Panc1 (cell line): Measurements from ENCODE around the gene NUAK2. TPM values are rescaled to one million over a fixed set of nuclear protein-coding genes. Genes with fewer than 3 reads are reported as not detected.

Source experiments
- ATAC-seq: fragments of 200-7000 bp; cut with Tn5 transposase; 2 replicates; pipeline ENCODE4 v1.9.1; 2020; ENCODE audit warnings: mild to moderate bottlenecking, moderate library complexity
- BruUV-seq: library from RNA; stranded (reverse); fragments of 400-500 nt; replicated peaks from 2 replicates; lab custom pipeline; 2021; lab: Mats Ljungman, UMichigan
- CTCF ChIA-PET: fragments of 300-600 bp; sonication (Branson Sonifier 250); formaldehyde crosslinking; loops from one replicate; lab custom pipeline; 2022; ENCODE audit warnings: antibody characterized with exemption; lab: Charles Lee
- POLR2A ChIA-PET: fragments of 300-600 bp; sonication (Branson Sonifier 250); formaldehyde crosslinking; loops from one replicate; lab custom pipeline; 2022; ENCODE audit warnings: antibody characterized with exemption; lab: Charles Lee
- DNase-seq: peaks from one replicate; pipeline ENCODE4 v3.0.0-alpha.2; 2010; ENCODE audit warnings: low read depth, low spot score
- H3K27ac ChIP-seq: 2 replicates; pipeline ENCODE4 v1.5.1; 2011; ENCODE audit warnings: mild to moderate bottlenecking, low read length, inconsistent platforms
- H3K27me3 ChIP-seq: fragments of 200-500 bp; sonication (Bioruptor generic); 2 replicates; pipeline ENCODE4 v1.6.0; 2014; ENCODE audit warnings: low read length, inconsistent platforms; ENCODE audit not compliant: control insufficient read depth, insufficient read depth
- H3K36me3 ChIP-seq: fragments of 200-500 bp; sonication (Bioruptor generic); 2 replicates; pipeline ENCODE4 v1.5.1; 2014; ENCODE audit warnings: inconsistent platforms, mild to moderate bottlenecking, low read length, moderate library complexity; ENCODE audit not compliant: control insufficient read depth, insufficient read depth
- H3K4me1 ChIP-seq: 2 replicates; pipeline ENCODE4 v1.5.1; 2011; ENCODE audit warnings: inconsistent platforms, mild to moderate bottlenecking, low read length, moderate library complexity; ENCODE audit not compliant: control insufficient read depth, insufficient read depth
- H3K4me3 ChIP-seq, 2 experiments: 2 replicates each; pipeline ENCODE4 v1.5.1; 2011 to 2012; ENCODE audit warnings: low read depth in 2 of 2, low read length in 2 of 2, mild to moderate bottlenecking in 2 of 2, inconsistent platforms in 1 of 2, moderate library complexity in 1 of 2
- H3K9me3 ChIP-seq: fragments of 200-500 bp; sonication (Bioruptor generic); 2 replicates; pipeline ENCODE4 v1.5.1; 2014; ENCODE audit warnings: low read depth, mild to moderate bottlenecking, inconsistent platforms, low read length, moderate library complexity; ENCODE audit not compliant: control insufficient read depth, insufficient read depth
- POLR2AphosphoS5 ChIP-seq: IDR thresholded peaks from 2 replicates; pipeline ENCODE4 v1.6.1; 2012; ENCODE audit warnings: mild to moderate bottlenecking, low read depth, low read length, moderate library complexity
- SIN3A ChIP-seq: IDR thresholded peaks from 2 replicates; pipeline ENCODE4 v1.6.1; 2012; ENCODE audit warnings: low read depth, mild to moderate bottlenecking, low read length, moderate library complexity, borderline replicate concordance; ENCODE audit not compliant: insufficient read depth
- TCF7L2 ChIP-seq: IDR thresholded peaks from 2 replicates; pipeline ENCODE4 v1.6.1; 2011; ENCODE audit warnings: mild to moderate bottlenecking, low read depth, low read length, inconsistent platforms
- in situ Hi-C: cut with HindIII; loops from 2 replicates; pipeline ENCODE4 v1.10.0; 2016; ENCODE audit warnings: low sequenced_read_pairs, low pct_unique_long_range_greater_than_20kb
- intact Hi-C: fragments of 100-400 bp; cut with micrococcal nuclease; formaldehyde crosslinking; loops from one replicate; pipeline ENCODE4 v1.10.0; 2022; ENCODE audit not compliant: unreplicated experiment
- total RNA-seq: library from RNA; stranded (reverse); gene quantifications from one replicate; pipeline ENCODE4 v1.2.1, GENCODE V29; 2021; ENCODE audit not compliant: unreplicated experiment
- TF ChIP-seq, protein P1 (sequence below): fragments of 450-650 bp; IDR thresholded peaks from 2 replicates; pipeline ENCODE4 v1.5.1; 2017; ENCODE audit warnings: mild to moderate bottlenecking
- TF ChIP-seq, protein P2 (sequence below), 2 experiments: IDR thresholded peaks; 2 replicates each; pipeline ENCODE4 v1.6.1; 2011 to 2012; ENCODE audit warnings: low read depth in 2 of 2, control low read depth in 1 of 2, low read length in 1 of 2, mild to moderate bottlenecking in 1 of 2, moderate library complexity in 1 of 2; ENCODE audit not compliant: insufficient read depth in 1 of 2

Gene NUAK2
- total RNA-seq, 1 experiment from 2014 or later, result 17.4 TPM

DNA sequence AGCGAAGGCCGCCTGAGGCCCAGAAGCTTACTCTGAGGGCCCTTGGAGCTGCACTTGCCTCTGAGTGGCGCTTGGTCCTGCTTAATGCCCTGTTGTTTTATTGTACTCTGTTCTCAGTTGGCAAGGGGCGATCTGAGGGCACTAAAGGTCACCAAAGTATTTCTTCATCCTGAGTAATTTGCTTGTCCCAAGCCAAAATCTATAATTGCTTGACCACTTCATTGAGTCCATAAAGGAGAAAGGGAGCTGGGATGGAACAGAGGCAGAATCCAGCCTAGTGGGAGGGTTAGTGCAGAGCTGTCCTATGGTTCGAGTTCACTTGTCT, 376 bp upstream of the NUAK2 start:
- ChIA-PET CTCF (interaction anchor here (0.5 to 5.8 kb wide), 5 partner anchors 8 to 336 kb away, joined by 3 to 149 read pairs (median 4); no protein-coding TSS in a partner anchor), POLR2A (no interaction called here)
- H3K9me3 ChIP-seq, result no peaks in the 10 kb centered on the region
- peaks cover 34% of the 10 kb centered on the region for H3K4me1 ChIP-seq
- no peak for DNase-seq
- peak overlapping the region; percentile 60 for H3K27ac ChIP-seq
- ATAC-seq, result no peak
- in situ Hi-C loops (no loop called here), intact Hi-C loops (no loop called here)
- TF ChIP-seq, protein P1, sequence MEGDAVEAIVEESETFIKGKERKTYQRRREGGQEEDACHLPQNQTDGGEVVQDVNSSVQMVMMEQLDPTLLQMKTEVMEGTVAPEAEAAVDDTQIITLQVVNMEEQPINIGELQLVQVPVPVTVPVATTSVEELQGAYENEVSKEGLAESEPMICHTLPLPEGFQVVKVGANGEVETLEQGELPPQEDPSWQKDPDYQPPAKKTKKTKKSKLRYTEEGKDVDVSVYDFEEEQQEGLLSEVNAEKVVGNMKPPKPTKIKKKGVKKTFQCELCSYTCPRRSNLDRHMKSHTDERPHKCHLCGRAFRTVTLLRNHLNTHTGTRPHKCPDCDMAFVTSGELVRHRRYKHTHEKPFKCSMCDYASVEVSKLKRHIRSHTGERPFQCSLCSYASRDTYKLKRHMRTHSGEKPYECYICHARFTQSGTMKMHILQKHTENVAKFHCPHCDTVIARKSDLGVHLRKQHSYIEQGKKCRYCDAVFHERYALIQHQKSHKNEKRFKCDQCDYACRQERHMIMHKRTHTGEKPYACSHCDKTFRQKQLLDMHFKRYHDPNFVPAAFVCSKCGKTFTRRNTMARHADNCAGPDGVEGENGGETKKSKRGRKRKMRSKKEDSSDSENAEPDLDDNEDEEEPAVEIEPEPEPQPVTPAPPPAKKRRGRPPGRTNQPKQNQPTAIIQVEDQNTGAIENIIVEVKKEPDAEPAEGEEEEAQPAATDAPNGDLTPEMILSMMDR, result no peak
- TF ChIP-seq TCF7L2 (no peak), SIN3A (no peak), POLR2AphosphoS5 (no peak)
- TF ChIP-seq, protein P2, sequence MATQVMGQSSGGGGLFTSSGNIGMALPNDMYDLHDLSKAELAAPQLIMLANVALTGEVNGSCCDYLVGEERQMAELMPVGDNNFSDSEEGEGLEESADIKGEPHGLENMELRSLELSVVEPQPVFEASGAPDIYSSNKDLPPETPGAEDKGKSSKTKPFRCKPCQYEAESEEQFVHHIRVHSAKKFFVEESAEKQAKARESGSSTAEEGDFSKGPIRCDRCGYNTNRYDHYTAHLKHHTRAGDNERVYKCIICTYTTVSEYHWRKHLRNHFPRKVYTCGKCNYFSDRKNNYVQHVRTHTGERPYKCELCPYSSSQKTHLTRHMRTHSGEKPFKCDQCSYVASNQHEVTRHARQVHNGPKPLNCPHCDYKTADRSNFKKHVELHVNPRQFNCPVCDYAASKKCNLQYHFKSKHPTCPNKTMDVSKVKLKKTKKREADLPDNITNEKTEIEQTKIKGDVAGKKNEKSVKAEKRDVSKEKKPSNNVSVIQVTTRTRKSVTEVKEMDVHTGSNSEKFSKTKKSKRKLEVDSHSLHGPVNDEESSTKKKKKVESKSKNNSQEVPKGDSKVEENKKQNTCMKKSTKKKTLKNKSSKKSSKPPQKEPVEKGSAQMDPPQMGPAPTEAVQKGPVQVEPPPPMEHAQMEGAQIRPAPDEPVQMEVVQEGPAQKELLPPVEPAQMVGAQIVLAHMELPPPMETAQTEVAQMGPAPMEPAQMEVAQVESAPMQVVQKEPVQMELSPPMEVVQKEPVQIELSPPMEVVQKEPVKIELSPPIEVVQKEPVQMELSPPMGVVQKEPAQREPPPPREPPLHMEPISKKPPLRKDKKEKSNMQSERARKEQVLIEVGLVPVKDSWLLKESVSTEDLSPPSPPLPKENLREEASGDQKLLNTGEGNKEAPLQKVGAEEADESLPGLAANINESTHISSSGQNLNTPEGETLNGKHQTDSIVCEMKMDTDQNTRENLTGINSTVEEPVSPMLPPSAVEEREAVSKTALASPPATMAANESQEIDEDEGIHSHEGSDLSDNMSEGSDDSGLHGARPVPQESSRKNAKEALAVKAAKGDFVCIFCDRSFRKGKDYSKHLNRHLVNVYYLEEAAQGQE (IDR thresholded peaks at IDR 0.05; ENCODE audit: insufficient read depth in 1 of 2, low read depth in 2 of 2, low read length in 1 of 2), result no peak
- no peaks in the 10 kb centered on the region for H3K36me3 ChIP-seq
- peak overlapping the region; percentile 88 to 89 for H3K4me3 ChIP-seq
- BruUV-seq, result no TSS peak
- H3K27me3 ChIP-seq, result no peaks in the 10 kb centered on the region

DNA sequence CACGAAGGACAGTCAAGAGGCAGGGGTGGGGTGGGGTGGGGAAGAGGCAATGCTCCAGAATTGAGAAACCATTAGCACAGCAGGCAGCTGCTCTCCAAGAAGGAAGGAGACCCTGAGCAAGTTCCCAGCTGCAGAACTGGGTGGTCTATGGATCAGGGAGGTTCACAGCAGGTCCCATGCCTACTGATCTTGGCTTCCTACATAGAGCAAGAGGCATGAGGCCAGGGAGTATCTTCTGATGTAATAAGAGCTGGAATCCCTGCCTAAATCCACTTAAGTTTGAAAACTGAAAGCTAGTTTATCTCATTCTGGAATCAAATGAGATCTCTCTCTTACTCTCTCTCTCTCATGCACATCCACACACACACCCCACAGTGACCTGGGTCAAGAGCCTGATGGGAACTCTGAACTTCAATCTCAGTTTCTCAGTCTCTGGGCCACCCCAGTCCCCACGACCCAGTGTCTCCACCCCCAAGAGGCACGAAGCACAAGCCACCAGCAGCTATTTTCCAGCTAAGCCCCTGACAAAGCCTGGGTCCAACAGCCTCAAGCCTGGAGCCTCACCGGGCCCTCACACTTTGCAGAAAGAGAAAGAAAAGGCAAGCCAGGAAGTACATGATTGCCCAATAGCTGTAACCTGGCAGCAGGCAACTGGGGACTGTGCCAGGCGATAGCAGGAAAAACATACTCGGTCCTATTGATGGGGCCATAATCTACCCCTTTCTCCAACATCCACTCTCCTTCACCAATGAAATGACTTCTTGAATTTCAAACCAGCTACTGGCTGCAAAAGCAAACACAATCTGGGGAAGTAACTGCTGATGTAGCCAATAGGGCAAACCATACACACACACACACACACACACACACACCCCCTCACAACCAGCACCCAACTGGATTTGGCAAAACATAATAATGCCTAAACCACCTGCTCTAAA, 2.2 kb downstream of the NUAK2 start:
- Histone ChIP-seq H3K27me3 (no peaks in the 10 kb centered on the region), H3K27ac (peak overlapping the region; percentile 72), H3K36me3 (no peaks in the 10 kb centered on the region), H3K4me3 (peak overlapping the region; percentile 88 to 89), H3K9me3 (no peaks in the 10 kb centered on the region), H3K4me1 (peaks cover 49% of the 10 kb centered on the region)
- ChIA-PET POLR2A (interaction anchor here (0.6 to 0.7 kb wide), 2 partner anchors 21 to 34 kb away, joined by 3 to 8 read pairs; no protein-coding TSS in a partner anchor), CTCF (interaction anchor here (0.7 to 1.1 kb wide), 3 partner anchors 16 to 47 kb away, joined by 3 to 5 read pairs (median 4); no protein-coding TSS in a partner anchor)
- ATAC-seq (peak; percentile 5), DNase-seq (no peak)
- BruUV-seq, result no TSS peak
- intact Hi-C loops (no loop called here), in situ Hi-C loops (no loop called here)
- TF ChIP-seq SIN3A (no peak), TCF7L2 (peak; percentile 80)
